HUES48 (cell line): Measurements from ENCODE around the gene MSX2.

Experiments
- H3K27ac ChIP-seq: one replicate; pipeline ENCODE4 v1.7.0; 2013; ENCODE audit warnings: low read depth, low read length, inconsistent platforms
- H3K27me3 ChIP-seq: 2 replicates; pipeline ENCODE4 v1.6.1; 2013; ENCODE audit warnings: mild to moderate bottlenecking, low read length; ENCODE audit not compliant: control insufficient read depth, insufficient read depth
- H3K36me3 ChIP-seq: 2 replicates; pipeline ENCODE4 v1.6.1; 2013; ENCODE audit warnings: low read length; ENCODE audit not compliant: control insufficient read depth, insufficient read depth
- H3K4me1 ChIP-seq: 2 replicates; pipeline ENCODE4 v1.6.1; 2013; ENCODE audit warnings: mild to moderate bottlenecking, low read length; ENCODE audit not compliant: control insufficient read depth, insufficient read depth
- H3K4me3 ChIP-seq: 2 replicates; pipeline ENCODE4 v1.5.1; 2013; ENCODE audit warnings: mild to moderate bottlenecking, low read depth, low read length
- H3K9ac ChIP-seq: 2 replicates; pipeline ENCODE4 v1.6.1; 2013; ENCODE audit warnings: mild to moderate bottlenecking, low read depth, low read length, moderate library complexity
- H3K9me3 ChIP-seq: 2 replicates; pipeline ENCODE4 v1.6.1; 2013; ENCODE audit warnings: low read length; ENCODE audit not compliant: control insufficient read depth, insufficient read depth

The MSX2 gene

DNA sequence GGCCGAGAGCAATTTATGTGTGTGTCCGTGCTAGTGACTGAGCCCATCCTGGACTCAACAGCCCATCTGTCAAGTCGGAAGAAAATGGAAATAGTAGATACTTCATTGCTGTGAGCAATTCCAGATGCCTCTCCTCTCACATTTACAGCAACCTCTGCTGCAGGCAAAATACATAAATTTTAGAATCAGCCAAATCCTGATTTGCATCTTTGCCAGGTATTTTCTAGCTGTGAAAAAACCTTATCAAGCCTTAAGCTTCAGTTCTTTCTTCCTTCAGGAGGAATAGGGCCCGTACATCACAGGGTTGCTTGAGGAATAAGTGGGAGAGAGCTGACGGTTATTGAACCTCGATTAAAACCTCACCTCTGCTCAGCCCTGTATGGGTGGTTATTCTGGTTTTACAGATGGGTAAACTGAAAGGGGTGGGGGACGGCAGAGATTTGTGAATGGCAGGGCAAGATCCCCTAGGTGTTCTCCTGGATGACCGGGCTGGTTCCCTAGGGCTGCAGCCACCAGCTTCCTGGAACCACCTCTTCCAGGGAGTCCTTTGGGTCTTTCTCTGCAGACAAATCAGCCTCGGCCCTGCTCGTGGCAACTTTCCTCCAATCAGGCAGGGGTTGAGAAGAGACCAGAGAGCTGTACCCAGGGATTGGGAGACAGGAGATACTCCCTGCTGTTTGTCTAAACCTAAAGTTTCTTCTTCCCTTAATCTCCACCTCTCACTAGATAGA, 5.3 kb upstream of the MSX2 start:
- Histone ChIP-seq H3K27me3 (peaks cover 80% of the 10 kb centered on the region), H3K27ac (no peak overlapping the region), H3K4me3 (no peak overlapping the region), H3K36me3 (no peaks in the 10 kb centered on the region), H3K9me3 (no peaks in the 10 kb centered on the region), H3K4me1 (peaks cover 35% of the 10 kb centered on the region), H3K9ac (no peak overlapping the region)

DNA sequence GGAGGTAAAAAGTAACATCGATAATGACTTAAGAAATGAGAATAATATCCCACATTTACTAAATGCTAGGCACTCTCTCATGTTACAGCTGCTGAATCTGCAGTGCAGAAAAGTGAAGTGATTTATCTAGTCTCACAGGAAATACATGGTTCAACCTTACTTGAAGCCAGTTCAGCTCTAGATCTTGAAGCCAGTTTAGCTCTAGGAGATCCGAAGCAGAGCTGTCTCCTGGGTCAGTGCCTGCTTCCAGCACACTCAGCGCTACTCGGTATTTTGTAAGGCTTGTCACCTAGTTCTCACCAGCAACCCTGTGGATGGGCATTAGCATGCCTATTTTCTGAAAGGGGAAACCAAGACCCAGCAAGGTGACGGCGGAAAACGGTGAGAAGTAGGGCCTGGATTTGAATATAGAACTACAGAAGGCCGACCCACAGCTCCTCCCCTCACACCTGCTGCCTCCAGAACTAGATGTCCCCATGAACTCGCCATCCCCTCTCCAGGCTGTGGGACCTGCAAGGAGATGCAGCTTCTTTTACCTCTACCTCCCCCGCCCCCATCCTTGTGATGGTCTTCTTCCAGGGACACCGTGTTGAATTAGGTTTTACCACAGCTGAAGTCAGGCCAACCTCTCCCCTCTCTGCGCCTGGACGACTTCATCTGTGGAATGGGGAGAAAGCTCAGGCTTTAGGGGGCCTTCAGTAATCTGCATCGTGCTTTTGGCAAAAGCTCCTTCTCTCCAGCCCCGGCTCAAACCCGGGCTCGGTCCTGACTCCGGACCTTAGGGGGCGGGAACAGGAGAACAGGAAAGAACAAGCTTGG, 4.4 kb upstream of the MSX2 start:
- peaks cover 35% of the 10 kb centered on the region for H3K4me1 ChIP-seq
- no peak overlapping the region for H3K9ac ChIP-seq
- H3K4me3 ChIP-seq: peak overlapping the region; percentile 54
- no peaks in the 10 kb centered on the region for H3K9me3 ChIP-seq
- H3K27me3 ChIP-seq: peaks cover 90% of the 10 kb centered on the region
- no peaks in the 10 kb centered on the region for H3K36me3 ChIP-seq
- H3K27ac ChIP-seq: no peak overlapping the region

DNA sequence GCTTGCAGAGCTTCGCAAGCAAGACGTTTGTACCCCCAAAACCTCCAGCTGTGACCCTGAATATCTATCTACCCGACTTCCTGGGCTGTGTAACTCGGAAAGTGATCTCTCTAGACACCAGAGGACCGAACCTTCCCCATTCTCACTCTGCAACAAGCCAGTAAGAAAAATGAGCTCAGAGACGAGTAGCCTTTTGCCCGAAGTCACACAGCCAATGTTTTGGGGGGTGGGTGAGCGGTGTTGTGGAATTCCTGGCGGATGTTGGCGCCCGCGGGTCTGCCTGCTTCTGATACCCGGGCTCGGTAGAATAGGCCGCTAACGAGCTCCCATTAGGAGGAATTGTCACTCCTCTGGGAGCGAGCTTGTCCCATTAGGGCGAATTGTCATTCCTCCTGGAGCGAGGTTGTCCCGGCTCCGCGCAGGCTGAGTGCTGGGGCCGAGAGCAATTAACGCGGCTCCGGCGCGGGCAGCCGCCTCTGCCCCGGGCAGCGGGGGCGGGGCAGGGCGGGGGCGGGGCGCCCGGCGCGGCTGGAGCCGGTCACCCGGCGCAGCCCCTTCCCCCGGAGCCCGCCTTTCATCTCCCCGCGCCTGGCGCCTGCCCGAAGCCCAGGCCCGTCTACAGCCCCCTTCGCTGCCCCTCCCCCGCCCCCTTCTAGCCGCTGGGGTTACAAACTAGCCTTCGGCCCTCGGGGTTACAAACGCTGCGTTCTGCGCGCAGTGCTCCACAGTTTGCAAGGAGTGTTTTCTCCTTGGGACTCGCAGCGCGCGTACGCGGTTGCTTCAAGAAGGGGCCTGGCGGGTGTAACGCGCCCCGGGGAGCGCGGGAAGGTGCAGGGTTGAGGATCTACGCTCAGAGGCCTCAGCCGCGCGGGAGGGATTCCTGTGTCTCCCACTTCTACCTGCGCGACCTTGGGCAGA, 3.5 kb upstream of the MSX2 start:
- Histone ChIP-seq H3K27me3 (peaks cover 96% of the 10 kb centered on the region), H3K9me3 (no peaks in the 10 kb centered on the region), H3K36me3 (no peaks in the 10 kb centered on the region), H3K27ac (peak overlapping the region; percentile 65), H3K9ac (no peak overlapping the region), H3K4me1 (peaks cover 35% of the 10 kb centered on the region), H3K4me3 (peak overlapping the region; percentile 54)

DNA sequence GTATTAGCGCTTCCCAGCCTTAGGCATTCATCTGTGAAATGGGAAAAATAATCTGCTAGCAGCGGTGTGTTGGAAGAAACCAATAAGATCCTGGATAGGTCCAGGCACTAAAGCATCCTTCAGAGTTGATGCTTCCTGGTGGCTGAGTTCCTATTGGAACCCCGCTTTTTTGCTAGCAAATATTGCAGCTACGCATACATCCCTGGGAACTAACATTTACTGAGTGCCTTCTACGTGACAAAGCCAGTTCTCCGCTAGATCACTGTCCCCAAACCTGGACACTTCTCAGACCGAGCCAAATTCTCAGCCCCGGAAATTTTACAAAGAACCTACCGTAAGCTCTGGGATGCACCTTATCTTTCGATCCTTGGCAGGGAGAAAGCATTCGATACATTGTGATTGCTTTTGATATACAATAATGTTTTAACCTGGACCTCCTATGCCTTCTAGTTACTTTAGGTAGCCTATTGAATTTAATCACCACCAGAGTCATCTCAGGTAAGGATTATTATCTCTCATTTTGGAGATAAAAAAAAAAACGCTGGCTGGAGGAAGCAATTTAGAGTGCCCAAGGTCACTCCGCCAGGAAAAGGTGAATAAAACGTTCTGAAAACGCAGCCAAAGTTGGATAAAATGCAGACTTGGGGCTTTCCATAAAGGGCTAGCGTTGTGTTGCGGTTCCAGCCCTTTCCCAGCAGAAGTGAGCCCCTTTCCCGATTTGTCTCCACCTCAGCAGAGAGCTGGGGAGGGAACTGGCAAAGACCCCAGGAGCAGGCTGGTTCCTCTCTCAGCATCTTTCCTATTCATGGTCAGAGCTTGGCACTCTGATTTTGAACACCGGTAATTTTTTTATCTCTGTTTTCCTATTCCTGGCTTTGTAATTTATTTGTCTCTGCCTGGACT, 2.6 kb upstream of the MSX2 start:
- Histone ChIP-seq H3K9ac (no peak overlapping the region), H3K9me3 (no peaks in the 10 kb centered on the region), H3K4me3 (peak overlapping the region; percentile 48), H3K27ac (peak overlapping the region; percentile 65), H3K36me3 (no peaks in the 10 kb centered on the region), H3K4me1 (peaks cover 40% of the 10 kb centered on the region), H3K27me3 (peaks cover 98% of the 10 kb centered on the region)

DNA sequence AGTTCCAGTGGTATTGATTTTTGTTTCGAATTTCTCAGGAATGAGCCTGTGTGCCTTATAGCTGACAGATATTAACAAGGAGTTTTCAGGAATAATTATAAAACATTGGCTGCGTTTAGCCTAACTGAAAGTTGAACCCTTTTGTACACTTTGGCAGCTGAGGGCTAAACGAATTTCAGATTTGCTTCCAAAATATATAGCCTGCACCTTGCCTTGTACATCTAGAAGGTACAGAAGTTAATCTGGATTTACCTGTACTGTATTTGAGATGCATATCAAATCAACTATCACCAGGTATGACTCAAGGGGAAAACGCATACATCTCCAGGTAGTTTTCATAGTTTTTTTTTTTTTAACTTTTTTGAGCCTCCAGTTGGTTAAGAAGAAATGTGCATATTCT, 1.9 kb upstream of the MSX2 start:
- no peak overlapping the region for H3K9ac ChIP-seq
- H3K27me3 ChIP-seq: peaks cover 99% of the 10 kb centered on the region
- no peaks in the 10 kb centered on the region for H3K36me3 ChIP-seq
- no peak overlapping the region for H3K27ac ChIP-seq
- H3K9me3 ChIP-seq: no peaks in the 10 kb centered on the region
- peaks cover 44% of the 10 kb centered on the region for H3K4me1 ChIP-seq
- no peak overlapping the region for H3K4me3 ChIP-seq

DNA sequence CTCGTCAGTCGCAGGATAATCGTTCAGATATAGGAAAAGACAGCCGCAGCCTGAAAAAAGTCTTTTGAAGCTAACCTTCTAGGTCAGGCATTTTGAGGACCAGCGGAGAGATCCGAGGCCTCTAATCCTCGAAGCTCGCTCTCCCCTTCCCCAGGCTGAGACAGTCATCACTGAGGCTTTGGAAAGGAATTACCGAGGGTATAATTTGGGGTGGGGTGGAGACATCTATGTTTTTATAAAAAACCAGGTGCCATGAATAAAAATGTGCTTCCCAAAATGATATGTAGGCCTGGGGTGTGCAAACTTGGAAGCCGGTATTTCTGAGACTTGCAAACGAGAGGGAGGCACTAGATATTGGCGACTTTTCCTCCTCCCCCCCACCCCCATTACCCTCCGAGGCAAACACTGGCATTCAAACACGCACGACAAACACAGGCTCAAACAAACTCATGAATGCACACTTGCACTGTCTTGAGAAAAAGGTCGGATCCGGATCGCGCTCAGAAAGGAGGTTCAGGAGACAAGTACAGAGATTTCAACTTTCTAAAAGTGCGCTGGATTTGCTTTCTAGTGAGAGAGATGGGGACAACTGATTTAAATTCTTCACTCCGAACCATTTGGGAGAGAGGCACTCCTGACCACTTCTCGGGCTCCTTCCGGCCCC, 935 bp upstream of the MSX2 start:
- Histone ChIP-seq H3K27me3 (peaks cover 99% of the 10 kb centered on the region), H3K4me3 (peak overlapping the region; percentile 75)

DNA sequence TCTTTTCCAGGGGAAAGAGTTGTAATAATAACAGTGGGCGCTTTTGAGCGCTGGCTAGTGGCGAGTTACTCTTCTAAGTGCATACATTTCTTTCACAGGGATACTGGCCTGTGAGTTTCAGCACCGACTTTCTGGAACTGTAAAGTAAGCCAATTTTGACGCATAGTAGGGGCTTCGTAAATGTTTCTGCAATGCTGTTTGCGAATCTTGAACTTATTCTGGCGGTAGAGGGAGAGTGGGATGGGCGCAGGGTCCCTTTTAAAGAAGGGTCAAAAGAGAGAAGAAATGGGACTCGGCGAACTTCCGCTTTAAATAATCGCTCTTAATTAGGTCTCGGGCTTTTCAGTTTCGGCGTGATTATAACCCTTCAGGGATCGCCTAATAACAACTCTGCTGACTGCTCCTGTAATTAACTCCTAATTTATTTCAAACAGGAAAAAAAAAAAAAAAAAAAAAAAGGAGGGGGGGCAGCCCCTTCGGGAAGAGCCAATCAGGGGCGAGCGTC, 351 bp upstream of the MSX2 start:
- H3K27me3 ChIP-seq: peaks cover 99% of the 10 kb centered on the region

More for the DNA sequence above, 935 bp upstream of the MSX2 start:
- no peaks in the 10 kb centered on the region for H3K9me3 ChIP-seq
- H3K36me3 ChIP-seq: no peaks in the 10 kb centered on the region
- H3K9ac ChIP-seq: no peak overlapping the region
- H3K4me1 ChIP-seq: peaks cover 54% of the 10 kb centered on the region
- H3K27ac ChIP-seq: no peak overlapping the region

DNA sequence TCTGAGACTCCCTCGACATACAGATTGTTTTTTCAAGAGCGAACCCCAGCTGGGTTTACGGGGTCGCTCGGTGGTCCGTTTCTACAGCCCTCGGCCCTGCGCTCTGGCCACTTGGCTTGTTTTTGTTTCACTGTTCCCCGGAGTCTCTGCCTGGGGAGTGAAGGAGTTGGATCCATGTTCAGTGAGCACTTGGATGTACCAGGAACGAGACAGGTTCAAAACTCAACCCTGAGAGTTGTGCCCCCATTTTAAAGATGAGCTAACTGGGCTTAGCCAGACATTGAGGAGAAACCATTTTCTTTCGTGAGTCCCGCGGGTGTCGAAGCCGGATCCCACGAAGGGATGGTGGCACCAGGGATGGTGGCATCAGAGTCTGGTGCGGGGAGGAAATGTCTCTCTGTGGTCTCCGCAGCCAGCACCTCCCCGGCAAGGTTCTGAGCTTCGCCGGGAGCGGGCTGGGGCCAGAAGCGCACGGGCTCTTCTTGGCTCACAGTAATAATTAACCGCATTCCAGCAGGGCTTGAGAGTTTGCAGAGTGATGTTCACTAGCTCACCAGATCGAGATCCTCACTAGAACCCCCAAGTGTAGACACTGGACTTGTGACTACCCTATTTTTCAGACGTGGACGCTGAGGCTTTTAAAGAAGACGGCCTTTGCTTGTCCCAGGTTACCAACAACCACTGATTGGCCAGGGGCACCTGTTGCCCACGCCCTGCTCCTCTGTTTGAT, 1.0 kb downstream of the MSX2 start:
- H3K4me1 ChIP-seq: peaks cover 46% of the 10 kb centered on the region

More for the DNA sequence above, 351 bp upstream of the MSX2 start:
- H3K9me3 ChIP-seq: no peaks in the 10 kb centered on the region
- no peak overlapping the region for H3K27ac ChIP-seq
- H3K9ac ChIP-seq: no peak overlapping the region
- no peaks in the 10 kb centered on the region for H3K36me3 ChIP-seq
- H3K4me3 ChIP-seq: peak overlapping the region; percentile 75
- peaks cover 56% of the 10 kb centered on the region for H3K4me1 ChIP-seq

DNA sequence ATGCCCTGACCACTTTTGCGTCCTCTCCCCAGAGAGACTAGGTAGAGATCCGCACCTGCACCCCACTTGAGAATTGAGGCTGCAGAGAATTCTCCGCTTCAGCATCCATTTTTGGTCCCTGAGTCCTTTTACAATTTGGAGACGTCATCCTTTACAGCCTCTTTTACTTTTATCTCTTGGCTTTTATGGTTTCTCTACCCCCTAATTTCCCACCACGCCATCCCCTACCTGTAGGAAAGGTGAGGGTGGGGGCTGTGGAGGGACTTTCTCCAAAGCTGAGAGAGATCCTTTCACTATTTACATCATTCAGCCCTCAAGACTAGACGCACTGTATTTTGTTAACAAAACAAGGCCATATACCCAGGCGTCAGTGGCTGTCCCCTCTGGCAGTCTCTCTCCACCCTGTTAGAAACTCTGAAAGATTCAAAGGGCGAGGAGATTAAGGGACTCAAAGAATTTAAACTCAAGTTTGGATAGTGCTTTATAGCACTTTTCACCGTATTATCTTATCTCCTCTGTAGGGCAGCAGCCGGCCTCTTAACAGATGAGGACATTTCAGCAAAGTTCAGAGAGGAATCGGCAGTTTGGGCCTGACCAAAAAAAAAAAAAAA, 1.7 kb downstream of the MSX2 start:
- peaks cover 49% of the 10 kb centered on the region for H3K4me1 ChIP-seq
- peaks cover 100% of the 10 kb centered on the region for H3K27me3 ChIP-seq
- no peak overlapping the region for H3K4me3 ChIP-seq

More for the DNA sequence above, 1.0 kb downstream of the MSX2 start:
- Histone ChIP-seq H3K9me3 (no peaks in the 10 kb centered on the region), H3K9ac (no peak overlapping the region), H3K27ac (no peak overlapping the region), H3K27me3 (peaks cover 99% of the 10 kb centered on the region), H3K4me3 (peak overlapping the region; percentile 75), H3K36me3 (no peaks in the 10 kb centered on the region)

More for the DNA sequence above, 1.7 kb downstream of the MSX2 start:
- Histone ChIP-seq H3K9me3 (no peaks in the 10 kb centered on the region), H3K27ac (no peak overlapping the region), H3K9ac (no peak overlapping the region), H3K36me3 (no peaks in the 10 kb centered on the region)
